GM21717 (cell line): Measurements from ENCODE around the gene TRAPPC11.

Source experiments
- ATAC-seq: cut with Tn5 transposase; IDR thresholded peaks from one replicate; pipeline ENCODE4 v1.9.1; 2021; ENCODE audit warnings: mild to moderate bottlenecking, moderate library complexity; ENCODE audit not compliant: unreplicated experiment

TRAPPC11 gene

GRCh38 chr4:183757060-183757459, 98.0 kb downstream of the TRAPPC11 start:
- no peak for ATAC-seq

GRCh38 chr4:183758061-183758757, 99.1 kb downstream of the TRAPPC11 start:
- ATAC-seq: no peak

DNA sequence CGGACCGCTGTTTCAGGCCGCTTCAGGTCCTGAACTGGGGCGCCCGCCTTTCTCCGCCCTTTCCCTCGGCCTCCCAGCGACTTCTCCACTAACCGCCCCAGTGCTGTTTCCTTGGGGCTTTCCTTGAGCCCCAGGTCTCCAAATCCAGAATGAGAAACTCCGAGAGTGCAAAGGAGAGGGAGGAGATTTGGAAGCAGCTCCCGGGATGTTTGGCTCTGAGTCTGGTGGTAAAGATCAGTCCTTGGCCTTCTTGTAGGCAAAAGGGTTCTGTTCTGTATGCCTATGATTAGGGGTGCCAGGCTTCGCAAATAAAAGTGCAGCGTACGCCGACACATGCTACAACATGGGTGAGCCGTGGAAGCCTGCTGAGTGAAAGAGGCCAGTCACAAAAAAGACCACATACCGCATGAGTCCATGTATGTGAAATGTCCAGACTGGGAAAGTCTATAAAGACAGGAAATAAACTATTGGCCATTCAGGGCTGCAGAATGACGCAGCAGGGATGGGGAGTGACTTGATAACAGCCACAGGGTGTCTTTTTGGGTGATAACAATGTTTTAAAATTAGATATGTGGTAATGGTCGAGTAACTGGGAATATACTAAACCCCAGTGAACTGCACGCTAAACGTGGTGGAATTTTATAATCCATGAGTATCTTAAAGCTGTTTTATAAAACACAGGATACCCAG, 99.8 kb downstream of the TRAPPC11 start:
- ATAC-seq: no peak

DNA sequence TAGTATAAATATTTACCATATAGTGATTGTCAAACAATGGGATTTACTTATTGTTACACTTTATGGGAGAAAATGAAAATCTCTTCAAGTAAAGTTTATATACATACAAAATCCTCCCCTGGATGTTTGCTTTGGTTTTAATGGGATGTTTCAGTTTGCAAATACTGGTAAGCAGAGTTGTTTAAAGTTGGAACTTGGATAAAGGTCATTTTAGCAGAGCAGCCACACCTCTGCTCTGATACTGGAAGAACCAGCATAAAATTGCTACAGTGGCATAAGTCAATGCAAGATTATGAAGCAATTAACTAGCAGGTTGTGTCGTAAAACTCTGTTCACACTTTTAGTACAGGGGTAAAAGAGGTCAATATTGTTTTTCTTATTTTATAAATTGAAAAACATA, 101.2 kb downstream of the TRAPPC11 start:
- no peak for ATAC-seq
